T-helper 2 cell treated with Interferon-gamma antibody and Interleukin-4, amounts not matched to agents 5 μg/mL and 100 μg/mL, for 36 hours (primary cell): Measurements from ENCODE around the gene PXDC1.
A peak's percentile ranks its signal among the peaks of the same experiment; 100 is the strongest.
"Not testable (repeated sequence)": the region's sequence is repeated elsewhere in the genome, so short reads cannot be mapped to it uniquely, and the experiment has no call there.

Source experiments
- DNase-seq: peaks from one replicate; pipeline ENCODE4 v3.0.0; 2021; ENCODE audit warnings: low spot score
- H3K27ac Mint-ChIP-seq: one replicate; pipeline ENCODE4 v1.8.0; 2021; ENCODE audit warnings: mild to moderate bottlenecking, mixed read lengths
- H3K27me3 Mint-ChIP-seq: one replicate; pipeline ENCODE4 v1.8.0; 2021; ENCODE audit warnings: low read depth, mixed read lengths
- H3K36me3 Mint-ChIP-seq: one replicate; pipeline ENCODE4 v1.8.0; 2021; ENCODE audit warnings: low read depth, mixed read lengths
- H3K4me1 Mint-ChIP-seq: one replicate; pipeline ENCODE4 v1.8.0; 2021; ENCODE audit warnings: low read depth, mixed read lengths
- H3K4me3 Mint-ChIP-seq: one replicate; pipeline ENCODE4 v1.8.0; 2022; ENCODE audit warnings: mild to moderate bottlenecking, moderate library complexity, mixed read lengths
- H3K9me3 Mint-ChIP-seq: one replicate; pipeline ENCODE4 v1.8.0; 2021; ENCODE audit warnings: mixed read lengths

The PXDC1 gene

GRCh38 chr6:3762359-3762758 lies 10.8 kb upstream of the PXDC1 start:
- Mint-ChIP-seq H3K27me3 (peaks cover 9% of the 10 kb centered on the region), H3K27ac (no peak overlapping the region), H3K9me3 (no peaks in the 10 kb centered on the region), H3K4me1 (no peaks in the 10 kb centered on the region), H3K36me3 (no peaks in the 10 kb centered on the region), H3K4me3 (no peak overlapping the region)
- DNase-seq, result no peak

- H3K4me3 Mint-ChIP-seq, result no peak overlapping the region
- no peak for DNase-seq
- no peaks in the 10 kb centered on the region for H3K4me1 Mint-ChIP-seq
- H3K9me3 Mint-ChIP-seq, result no peaks in the 10 kb centered on the region
- H3K36me3 Mint-ChIP-seq, result no peaks in the 10 kb centered on the region
- peaks cover 7% of the 10 kb centered on the region for H3K27me3 Mint-ChIP-seq
- H3K27ac Mint-ChIP-seq, result no peak overlapping the region
Observed at GRCh38 chr6:3761989-3762270, 10.4 kb upstream of the PXDC1 start.

- no peak overlapping the region for H3K4me3 Mint-ChIP-seq
- H3K9me3 Mint-ChIP-seq, result no peaks in the 10 kb centered on the region
- DNase-seq, result no peak
- H3K36me3 Mint-ChIP-seq, result no peaks in the 10 kb centered on the region
- no peaks in the 10 kb centered on the region for H3K4me1 Mint-ChIP-seq
- H3K27ac Mint-ChIP-seq, result no peak overlapping the region
- H3K27me3 Mint-ChIP-seq, result peaks cover 8% of the 10 kb centered on the region
Observed at GRCh38 chr6:3759646-3760232, 8.2 kb upstream of the PXDC1 start.

- peaks cover 17% of the 10 kb centered on the region for H3K27me3 Mint-ChIP-seq
- DNase-seq, result no peak
- H3K4me1 Mint-ChIP-seq, result no peaks in the 10 kb centered on the region
- no peaks in the 10 kb centered on the region for H3K36me3 Mint-ChIP-seq
- H3K4me3 Mint-ChIP-seq, result no peak overlapping the region
- H3K9me3 Mint-ChIP-seq, result no peaks in the 10 kb centered on the region
- no peak overlapping the region for H3K27ac Mint-ChIP-seq
Observed at GRCh38 chr6:3758842-3759144, 7.3 kb upstream of the PXDC1 start.

- H3K36me3 Mint-ChIP-seq, result not testable (repeated sequence)
Observed at GRCh38 chr6:3757998-3758841, 6.7 kb upstream of the PXDC1 start.

GRCh38 chr6:3757241-3757641 lies 5.7 kb upstream of the PXDC1 start:
- no peak overlapping the region for H3K4me3 Mint-ChIP-seq
- no peak for DNase-seq
- peaks cover 3% of the 10 kb centered on the region for H3K4me1 Mint-ChIP-seq
- no peaks in the 10 kb centered on the region for H3K9me3 Mint-ChIP-seq
- H3K27ac Mint-ChIP-seq, result no peak overlapping the region
- no peaks in the 10 kb centered on the region for H3K36me3 Mint-ChIP-seq
- peaks cover 27% of the 10 kb centered on the region for H3K27me3 Mint-ChIP-seq

More at GRCh38 chr6:3757998-3758841, 6.7 kb upstream of the PXDC1 start:
- H3K27me3 Mint-ChIP-seq, result peaks cover 21% of the 10 kb centered on the region
- not testable (repeated sequence) for H3K4me3 Mint-ChIP-seq, H3K9me3 Mint-ChIP-seq, DNase-seq, H3K4me1 Mint-ChIP-seq, H3K27ac Mint-ChIP-seq

GRCh38 chr6:3756546-3756945 lies 5.0 kb upstream of the PXDC1 start:
- no peaks in the 10 kb centered on the region for H3K9me3 Mint-ChIP-seq
- H3K36me3 Mint-ChIP-seq, result no peaks in the 10 kb centered on the region
- no peak for DNase-seq
- no peak overlapping the region for H3K4me3 Mint-ChIP-seq
- H3K4me1 Mint-ChIP-seq, result peaks cover 3% of the 10 kb centered on the region
- H3K27ac Mint-ChIP-seq, result no peak overlapping the region
- H3K27me3 Mint-ChIP-seq, result peaks cover 27% of the 10 kb centered on the region

- no peak overlapping the region for H3K4me3 Mint-ChIP-seq
- H3K4me1 Mint-ChIP-seq, result peaks cover 3% of the 10 kb centered on the region
- H3K9me3 Mint-ChIP-seq, result no peaks in the 10 kb centered on the region
- DNase-seq, result no peak
- H3K27ac Mint-ChIP-seq, result no peak overlapping the region
- H3K27me3 Mint-ChIP-seq, result peaks cover 27% of the 10 kb centered on the region
- no peaks in the 10 kb centered on the region for H3K36me3 Mint-ChIP-seq
Observed at GRCh38 chr6:3755637-3756545, 4.4 kb upstream of the PXDC1 start.

- no peak overlapping the region for H3K27ac Mint-ChIP-seq
- no peaks in the 10 kb centered on the region for H3K9me3 Mint-ChIP-seq
- no peaks in the 10 kb centered on the region for H3K36me3 Mint-ChIP-seq
- H3K4me1 Mint-ChIP-seq, result peaks cover 3% of the 10 kb centered on the region
- no peak overlapping the region for H3K4me3 Mint-ChIP-seq
- peaks cover 34% of the 10 kb centered on the region for H3K27me3 Mint-ChIP-seq
- no peak for DNase-seq
Observed at GRCh38 chr6:3754776-3755175, 3.3 kb upstream of the PXDC1 start.

GRCh38 chr6:3754032-3754725 lies 2.7 kb upstream of the PXDC1 start:
- peaks cover 40% of the 10 kb centered on the region for H3K27me3 Mint-ChIP-seq
- H3K4me3 Mint-ChIP-seq, H3K27ac Mint-ChIP-seq, DNase-seq, H3K4me1 Mint-ChIP-seq, H3K36me3 Mint-ChIP-seq, H3K9me3 Mint-ChIP-seq: not testable (repeated sequence)

- DNase-seq, result no peak
- H3K27me3 Mint-ChIP-seq, result peaks cover 47% of the 10 kb centered on the region
Observed at GRCh38 chr6:3753228-3753835, 1.8 kb upstream of the PXDC1 start.

GRCh38 chr6:3752531-3753227 lies 1.2 kb upstream of the PXDC1 start:
- Mint-ChIP-seq H3K9me3 (no peaks in the 10 kb centered on the region), H3K4me3 (peak overlapping the region; percentile 66), H3K4me1 (peaks cover 3% of the 10 kb centered on the region), H3K27me3 (peaks cover 52% of the 10 kb centered on the region), H3K27ac (no peak overlapping the region), H3K36me3 (no peaks in the 10 kb centered on the region)
- no peak for DNase-seq

More at GRCh38 chr6:3753228-3753835, 1.8 kb upstream of the PXDC1 start:
- H3K9me3 Mint-ChIP-seq, result no peaks in the 10 kb centered on the region
- H3K4me1 Mint-ChIP-seq, result peaks cover 3% of the 10 kb centered on the region
- peak overlapping the region; percentile 66 for H3K4me3 Mint-ChIP-seq
- no peaks in the 10 kb centered on the region for H3K36me3 Mint-ChIP-seq
- no peak overlapping the region for H3K27ac Mint-ChIP-seq
